Uterus (tissue), 4 donors: Measurements from ENCODE around the gene HMX3. TPM values are rescaled to one million over a fixed set of nuclear protein-coding genes. Genes with fewer than 3 reads are reported as not detected.
A peak's percentile ranks its signal among the peaks of the same experiment; 100 is the strongest.

Source experiments
- DNase-seq, 2 donors: peaks; one replicate each; pipeline ENCODE4 v3.0.0-alpha.2; 2019 to 2020
- H3K27ac ChIP-seq, 2 donors: fragments of 200-600 bp; sonication (generic); 1 replicate in 1 of 2; 2 replicates in 1 of 2; pipeline ENCODE4 v1.5.1; 2016 to 2018
- H3K27me3 ChIP-seq, 2 donors: fragments of 200-600 bp; sonication (generic); one replicate each; pipeline ENCODE4 v1.5.1; 2018 to 2019; ENCODE audit warnings: control low read depth in 1 of 2
- H3K36me3 ChIP-seq, 2 donors: fragments of 200-600 bp; sonication (generic); one replicate each; pipeline ENCODE4 v1.5.1; 2019; ENCODE audit warnings: control low read depth in 1 of 2
- H3K4me1 ChIP-seq, 2 donors: fragments of 200-600 bp; sonication (generic); one replicate each; pipeline ENCODE4 v1.5.1; 2018 to 2019; ENCODE audit warnings: control low read depth in 1 of 2
- H3K4me3 ChIP-seq, 2 donors: fragments of 200-600 bp; sonication (generic); 1 replicate in 1 of 2; 2 replicates in 1 of 2; pipeline ENCODE4 v1.5.1; 2018 to 2019; ENCODE audit warnings: mild to moderate bottlenecking in 1 of 2
- H3K9me3 ChIP-seq, 2 donors: fragments of 200-600 bp; sonication (generic); one replicate each; pipeline ENCODE4 v1.5.1; 2019; ENCODE audit warnings: control low read depth in 1 of 2
- CTCF ChIP-seq, 4 experiments: fragments of 200-600 bp in 2 of 4; fragments of 450-650 bp in 2 of 4; sonication (generic) in 2 of 4; IDR thresholded peaks; one replicate each; pipeline ENCODE4 v1.5.1; 2016 to 2019; ENCODE audit warnings: antibody characterized with exemption in 4 of 4, mild to moderate bottlenecking in 2 of 4, moderate library complexity in 1 of 4
- POLR2A ChIP-seq, 2 donors: fragments of 450-650 bp; IDR thresholded peaks; one replicate each; pipeline ENCODE4 v1.6.1; 2016; ENCODE audit warnings: antibody characterized with exemption in 2 of 2, mild to moderate bottlenecking in 1 of 2, moderate library complexity in 1 of 2
- intact Hi-C: fragments of 100-400 bp; cut with DNase I; formaldehyde crosslinking; loops from one replicate; pipeline ENCODE4 v1.15.1; 2023; ENCODE audit warnings: low total_unique reads
- total RNA-seq, 4 donors: library from RNA; depleted of rRNA in 3 of 4; stranded (reverse); fragments of >200 nt in 3 of 4; gene quantifications; one replicate each; pipeline versions ENCODE4 v1.1.0 to v1.2.4, GENCODE V29; 2014 to 2023
- donor health status: DM: yes; HTN: yes; CAD: no.

The HMX3 gene
- not detected for total RNA-seq

DNA sequence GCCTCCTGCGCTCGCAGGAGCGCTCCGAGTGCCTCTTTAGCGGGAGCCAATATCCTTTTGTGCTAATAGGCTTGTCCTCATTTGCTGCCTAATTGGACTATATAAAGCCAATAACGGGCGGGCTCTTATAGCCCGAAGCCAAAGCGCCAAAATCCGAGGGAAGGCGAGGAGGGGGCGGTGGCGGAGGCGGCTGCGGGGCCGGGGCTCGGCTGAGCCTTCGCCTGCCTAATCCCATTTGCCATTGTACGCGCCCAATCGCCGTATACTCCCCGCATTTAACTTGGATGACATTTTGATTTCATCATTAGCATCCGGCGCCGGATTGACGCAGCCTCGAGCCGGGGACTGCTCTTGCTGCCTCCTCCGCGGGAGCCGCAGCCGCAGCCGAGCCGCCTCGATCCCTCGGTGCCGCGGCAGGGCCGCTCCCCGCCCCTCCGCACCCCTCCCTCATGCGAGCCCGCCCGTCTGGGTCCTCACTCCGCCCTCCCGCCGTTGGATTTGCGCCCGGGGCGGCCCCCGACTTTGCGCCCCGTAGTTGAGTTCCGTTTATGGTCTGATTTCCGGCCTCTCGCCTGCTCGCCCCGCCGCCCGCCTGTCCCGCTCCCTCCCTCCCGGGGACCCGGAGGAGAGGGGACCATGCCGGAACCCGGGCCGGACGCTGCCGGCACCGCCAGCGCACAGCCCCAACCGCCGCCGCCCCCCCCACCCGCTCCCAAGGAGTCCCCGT, at the start of gene HMX3:
TSS of gene HMX3 (plus strand) at position 556 of the 727 bp plus-strand sequence. CDS start at position 637, 81 bp downstream.
- intact Hi-C loops = loop anchor here (10.0 kb wide), 1 partner anchor 419 kb away; no protein-coding TSS in a partner anchor
- Histone ChIP-seq H3K27me3 (peaks cover 25 to 88% of the 10 kb centered on the region in 2 donors), H3K27ac (no peak within 1 kb of the TSS), H3K9me3 (no peaks in the 10 kb centered on the region), H3K4me1 (peaks cover 0 to 29% of the 10 kb centered on the region in 2 donors), H3K36me3 (no peaks in the 10 kb centered on the region), H3K4me3 (peak within 1 kb of the TSS in 1 of 2 donors; percentile 22)
- no peak for DNase-seq
- TF ChIP-seq CTCF (IDR thresholded peaks at IDR 0.05) = no peak
- TF ChIP-seq POLR2A (IDR thresholded peaks at IDR 0.05) = no peak

DNA sequence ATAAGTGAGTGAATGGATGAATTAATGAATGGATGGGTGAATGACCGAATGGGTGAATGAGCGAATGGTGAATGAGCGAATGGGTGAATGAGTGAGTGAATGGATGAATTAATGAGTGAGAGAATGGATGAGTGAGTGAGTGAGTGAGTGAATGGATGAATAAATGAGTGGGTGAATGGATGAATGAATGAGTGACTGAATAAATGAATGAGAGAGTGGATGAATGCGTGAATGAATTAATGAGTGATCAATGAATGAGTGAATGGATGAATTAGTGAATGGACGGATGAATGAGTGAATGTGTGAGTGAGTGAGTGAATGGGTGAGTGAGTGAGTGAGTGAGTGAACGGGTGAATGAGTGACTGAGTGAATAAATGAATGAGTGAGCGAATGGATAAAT, 49.5 kb upstream of the HMX3 start:
- H3K27ac ChIP-seq = no peak overlapping the region
- TF ChIP-seq CTCF (IDR thresholded peaks at IDR 0.05) (no peak), POLR2A (IDR thresholded peaks at IDR 0.05) (no peak)
- no peaks in the 10 kb centered on the region for H3K36me3 ChIP-seq
- H3K4me1 ChIP-seq = no peaks in the 10 kb centered on the region
- DNase-seq = no peak
- no peaks in the 10 kb centered on the region for H3K9me3 ChIP-seq
- H3K4me3 ChIP-seq = no peak overlapping the region
- no peaks in the 10 kb centered on the region for H3K27me3 ChIP-seq
- intact Hi-C loops = no loop called here

DNA sequence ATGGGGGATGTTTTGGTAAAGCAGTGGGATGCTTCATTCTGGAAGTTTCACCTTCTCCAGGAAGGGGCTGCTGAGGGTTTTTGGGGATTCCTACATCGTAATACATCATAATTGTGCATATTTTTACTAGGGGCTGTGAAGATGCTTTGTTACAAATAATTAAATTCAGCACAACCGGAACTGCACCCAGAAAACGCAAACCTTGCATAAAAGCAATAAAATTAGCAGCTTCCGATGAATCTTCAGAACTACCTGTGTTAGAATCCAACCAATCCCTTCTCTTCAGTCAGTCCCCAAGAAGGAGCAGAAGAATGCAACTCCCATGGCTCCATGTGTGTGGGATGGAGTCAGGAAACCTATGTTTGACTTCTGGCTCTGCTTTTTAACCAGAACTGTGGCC, 48.4 kb upstream of the HMX3 start:
- H3K4me3 ChIP-seq = no peak overlapping the region
- H3K27ac ChIP-seq = no peak overlapping the region
- no peak for TF ChIP-seq POLR2A (IDR thresholded peaks at IDR 0.05)
- no peak for TF ChIP-seq CTCF (IDR thresholded peaks at IDR 0.05)
- intact Hi-C loops = no loop called here
- no peaks in the 10 kb centered on the region for H3K36me3 ChIP-seq
- no peaks in the 10 kb centered on the region for H3K4me1 ChIP-seq
- H3K9me3 ChIP-seq = no peaks in the 10 kb centered on the region
- DNase-seq = no peak
- no peaks in the 10 kb centered on the region for H3K27me3 ChIP-seq

DNA sequence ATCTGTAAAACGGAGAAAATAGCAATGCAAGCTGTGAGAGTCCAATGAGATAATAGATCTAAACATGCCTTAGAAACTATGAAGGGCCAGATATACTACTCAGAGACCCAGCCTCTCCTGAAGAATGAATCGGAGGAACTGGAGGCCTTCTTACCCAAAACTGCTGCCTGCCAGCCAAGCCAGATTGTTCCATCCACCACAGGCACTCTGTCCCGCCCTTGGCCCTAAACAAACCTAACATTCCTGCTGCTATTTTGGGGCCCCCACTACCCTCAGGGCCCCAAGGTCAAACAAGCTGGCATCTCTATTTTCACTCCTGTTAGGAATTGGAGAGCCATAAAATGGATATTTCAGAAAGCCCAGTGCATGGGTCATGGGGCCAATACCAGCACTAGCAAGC, 48.0 kb upstream of the HMX3 start:
- Histone ChIP-seq H3K9me3 (no peaks in the 10 kb centered on the region), H3K27ac (no peak overlapping the region), H3K36me3 (no peaks in the 10 kb centered on the region), H3K27me3 (no peaks in the 10 kb centered on the region), H3K4me3 (no peak overlapping the region), H3K4me1 (no peaks in the 10 kb centered on the region)
- no peak for DNase-seq
- TF ChIP-seq POLR2A (IDR thresholded peaks at IDR 0.05) (no peak), CTCF (IDR thresholded peaks at IDR 0.05) (no peak)
- intact Hi-C loops = no loop called here

DNA sequence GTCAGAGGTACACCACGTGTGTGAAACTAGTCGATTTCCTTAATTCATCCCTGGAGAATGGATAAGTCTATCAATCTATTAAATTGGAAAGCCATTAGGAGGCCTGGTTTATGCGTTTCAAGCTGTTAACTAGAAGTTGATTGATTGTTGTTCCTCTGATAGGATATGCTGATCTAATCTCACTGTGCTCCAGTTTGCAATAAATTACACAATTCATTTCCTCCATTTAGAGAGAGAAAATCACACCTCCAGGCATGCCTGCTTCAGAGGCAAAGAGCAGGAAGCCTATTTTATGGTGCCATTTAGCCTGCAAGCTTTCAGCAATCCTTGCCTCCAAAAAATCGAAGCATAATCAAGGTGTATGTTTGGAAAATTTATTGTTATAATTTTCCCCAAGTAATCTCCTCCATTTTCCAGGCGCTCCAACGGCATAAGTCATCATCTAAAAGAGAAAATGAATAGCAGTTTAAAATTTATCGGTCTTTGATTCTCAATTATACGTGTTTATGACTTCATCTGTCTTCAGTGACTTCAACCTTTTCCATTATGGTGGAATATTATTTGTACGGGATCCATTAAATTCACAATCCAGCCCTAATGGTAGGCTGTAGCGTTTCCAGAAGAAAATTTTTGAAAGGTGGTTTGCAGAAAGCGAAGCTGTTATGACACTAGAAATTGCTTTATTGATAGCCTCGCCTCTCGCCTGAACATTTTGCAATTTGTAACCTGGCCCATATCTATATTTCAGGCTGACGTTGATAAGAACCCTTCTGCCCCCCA, 42.9 kb upstream of the HMX3 start:
- H3K9me3 ChIP-seq = no peaks in the 10 kb centered on the region
- H3K27ac ChIP-seq = no peak overlapping the region
- no peaks in the 10 kb centered on the region for H3K4me1 ChIP-seq
- intact Hi-C loops = no loop called here
- no peaks in the 10 kb centered on the region for H3K27me3 ChIP-seq
- no peak overlapping the region for H3K4me3 ChIP-seq
- no peaks in the 10 kb centered on the region for H3K36me3 ChIP-seq
- no peak for DNase-seq
- TF ChIP-seq CTCF (IDR thresholded peaks at IDR 0.05) (no peak), POLR2A (IDR thresholded peaks at IDR 0.05) (no peak)
